B cell (primary cell): ENCODE results near the gene RALB.

Source experiments
- CTCF ChIP-seq: fragments of 200-600 bp; IDR thresholded peaks from one replicate; pipeline ENCODE4 v1.8.0; 2022; ENCODE audit warnings: antibody characterized with exemption, mild to moderate bottlenecking
- EZH2 ChIP-seq: IDR thresholded peaks from 2 replicates; pipeline ENCODE4 v1.6.1; 2012; ENCODE audit warnings: borderline replicate concordance, low read depth, mild to moderate bottlenecking, moderate library complexity, low read length; ENCODE audit not compliant: insufficient read depth, poor library complexity, severe bottlenecking

GRCh38 chr2:120269076-120269744 lies 16.6 kb downstream of the RALB start:
- TF ChIP-seq EZH2, result no peak
- no peak for TF ChIP-seq CTCF
